MM.1S (cell line): Measurements from ENCODE around the gene SLC16A7.

Experiments used
- CTCF ChIP-seq: fragments of 300-600 bp; sonication (generic); IDR thresholded peaks from 2 replicates; pipeline ENCODE4 v1.5.1; 2016; ENCODE audit warnings: antibody characterized with exemption, low read length, mixed read lengths
- EZH2 ChIP-seq: fragments of 300-600 bp; sonication (generic); optimal IDR thresholded peaks from 2 replicates; pipeline ENCODE3; 2017; ENCODE audit warnings: low read depth, mild to moderate bottlenecking, antibody characterized with exemption, low read length, mixed read lengths
- EZH2phosphoT487 ChIP-seq: fragments of 300-600 bp; sonication (generic); IDR thresholded peaks from 2 replicates; pipeline ENCODE4 v1.6.1; 2018; ENCODE audit warnings: antibody characterized with exemption, low read length

DNA sequence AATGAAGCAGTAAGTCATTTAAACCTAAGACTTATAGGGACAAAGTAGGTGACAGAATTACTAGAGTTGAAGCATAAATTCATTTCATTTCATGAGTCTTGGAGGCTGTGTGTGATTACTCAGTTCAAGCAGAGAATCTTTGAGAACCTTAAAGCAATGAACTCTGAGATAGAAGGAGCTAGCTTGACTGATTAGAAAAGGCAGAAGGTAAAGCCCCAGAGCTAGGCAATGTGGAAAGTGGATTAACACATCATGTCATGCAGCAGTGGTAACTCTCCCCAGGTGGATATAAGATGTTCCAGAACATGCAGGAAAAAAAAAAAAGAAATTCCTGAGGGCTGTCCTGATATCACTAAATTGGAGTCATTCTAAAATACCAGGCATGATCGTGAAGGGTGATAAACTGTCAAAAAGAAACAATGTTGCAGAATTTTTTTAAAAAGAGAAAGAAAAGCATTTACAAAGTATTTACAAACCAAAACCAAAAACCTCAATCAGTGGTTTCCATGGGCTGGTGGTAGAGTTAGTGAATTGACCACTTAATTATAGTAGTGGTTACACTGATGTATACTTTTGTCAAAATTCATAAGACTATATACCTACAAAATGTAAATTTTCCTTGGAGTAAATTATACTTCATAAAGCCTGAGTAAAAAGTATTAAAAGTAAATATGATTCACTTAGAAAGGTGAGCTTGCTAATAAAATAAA lies 12.7 kb upstream of the SLC16A7 start:
- no peak for TF ChIP-seq CTCF
- TF ChIP-seq EZH2: no peak
- no peak for TF ChIP-seq EZH2phosphoT487
